Vagina (tissue), 2 donors: ENCODE measurements around the gene PRXL2A.

Source experiments
- POLR2A ChIP-seq, 2 donors: fragments of 450-650 bp; IDR thresholded peaks; one replicate each; pipeline ENCODE4 v1.6.1; 2017; ENCODE audit warnings: antibody characterized with exemption in 2 of 2, mild to moderate bottlenecking in 2 of 2, moderate library complexity in 2 of 2
- POLR2AphosphoS5 ChIP-seq, 2 donors: sonication (generic); formaldehyde crosslinking; IDR thresholded peaks; one replicate each; pipeline ENCODE4 v1.9.0; 2017; ENCODE audit warnings: antibody characterized with exemption in 2 of 2, mild to moderate bottlenecking in 2 of 2, low read depth in 1 of 2; ENCODE audit not compliant: insufficient read depth in 1 of 2
- TF ChIP-seq, protein P1 (sequence below), 3 experiments: fragments of 450-650 bp in 2 of 3; fragments of 200-600 bp in 1 of 3; sonication (generic) in 1 of 3; IDR thresholded peaks; one replicate each; pipeline ENCODE4 v1.5.1; 2017 to 2019; ENCODE audit warnings: antibody characterized with exemption in 3 of 3, mild to moderate bottlenecking in 2 of 3, moderate library complexity in 2 of 3

DNA sequence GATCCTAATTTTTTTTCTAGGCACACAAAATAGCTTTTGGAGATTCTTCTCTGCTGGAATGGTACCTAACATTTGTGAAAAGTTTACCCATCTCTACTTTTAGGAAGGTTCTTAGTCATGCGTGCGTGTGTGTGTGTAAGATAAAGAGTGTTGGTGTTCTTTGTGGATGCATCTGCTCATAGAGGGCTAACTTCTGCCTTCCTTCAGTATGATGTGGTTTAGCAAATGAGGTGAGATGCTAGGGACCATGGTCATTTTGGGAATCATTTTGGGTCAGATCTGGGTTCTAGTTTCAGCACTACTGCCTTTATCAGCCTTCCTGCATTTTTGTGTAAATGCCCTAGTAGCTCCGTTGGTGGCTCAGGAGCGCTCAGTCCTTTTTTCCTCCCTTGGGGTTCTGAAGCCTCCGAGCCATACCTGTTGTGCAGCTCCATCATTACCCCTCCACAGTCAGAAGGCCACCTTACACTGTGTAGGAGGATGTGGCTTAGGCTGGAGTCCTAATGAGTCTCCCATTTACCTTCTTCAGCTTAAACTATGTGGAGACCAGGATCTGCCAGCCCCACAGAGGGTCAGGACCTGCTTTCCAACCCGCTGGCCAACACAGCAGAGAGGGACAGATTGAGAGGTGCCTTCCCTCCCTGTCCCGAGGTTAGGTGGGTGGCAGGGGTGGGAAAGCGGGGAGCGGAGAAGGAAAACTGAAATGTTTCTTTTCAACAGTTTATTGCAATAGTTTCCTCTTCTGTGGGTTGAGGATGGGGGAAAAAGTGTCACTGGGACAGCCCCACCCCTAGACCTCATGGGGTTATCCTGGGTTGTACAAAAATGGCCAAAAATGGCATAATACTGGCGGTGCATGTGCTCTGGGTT is 77.0 kb downstream of the PRXL2A start:
- TF ChIP-seq, protein P1, sequence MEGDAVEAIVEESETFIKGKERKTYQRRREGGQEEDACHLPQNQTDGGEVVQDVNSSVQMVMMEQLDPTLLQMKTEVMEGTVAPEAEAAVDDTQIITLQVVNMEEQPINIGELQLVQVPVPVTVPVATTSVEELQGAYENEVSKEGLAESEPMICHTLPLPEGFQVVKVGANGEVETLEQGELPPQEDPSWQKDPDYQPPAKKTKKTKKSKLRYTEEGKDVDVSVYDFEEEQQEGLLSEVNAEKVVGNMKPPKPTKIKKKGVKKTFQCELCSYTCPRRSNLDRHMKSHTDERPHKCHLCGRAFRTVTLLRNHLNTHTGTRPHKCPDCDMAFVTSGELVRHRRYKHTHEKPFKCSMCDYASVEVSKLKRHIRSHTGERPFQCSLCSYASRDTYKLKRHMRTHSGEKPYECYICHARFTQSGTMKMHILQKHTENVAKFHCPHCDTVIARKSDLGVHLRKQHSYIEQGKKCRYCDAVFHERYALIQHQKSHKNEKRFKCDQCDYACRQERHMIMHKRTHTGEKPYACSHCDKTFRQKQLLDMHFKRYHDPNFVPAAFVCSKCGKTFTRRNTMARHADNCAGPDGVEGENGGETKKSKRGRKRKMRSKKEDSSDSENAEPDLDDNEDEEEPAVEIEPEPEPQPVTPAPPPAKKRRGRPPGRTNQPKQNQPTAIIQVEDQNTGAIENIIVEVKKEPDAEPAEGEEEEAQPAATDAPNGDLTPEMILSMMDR (IDR thresholded peaks at IDR 0.05), result no peak
- no peak for TF ChIP-seq POLR2A (IDR thresholded peaks at IDR 0.05)
- no peak for TF ChIP-seq POLR2AphosphoS5 (IDR thresholded peaks at IDR 0.05; ENCODE audit: insufficient read depth in 1 of 2, low read depth in 1 of 2)
